Measurements from ENCODE around the gene GPR137.

DNA sequence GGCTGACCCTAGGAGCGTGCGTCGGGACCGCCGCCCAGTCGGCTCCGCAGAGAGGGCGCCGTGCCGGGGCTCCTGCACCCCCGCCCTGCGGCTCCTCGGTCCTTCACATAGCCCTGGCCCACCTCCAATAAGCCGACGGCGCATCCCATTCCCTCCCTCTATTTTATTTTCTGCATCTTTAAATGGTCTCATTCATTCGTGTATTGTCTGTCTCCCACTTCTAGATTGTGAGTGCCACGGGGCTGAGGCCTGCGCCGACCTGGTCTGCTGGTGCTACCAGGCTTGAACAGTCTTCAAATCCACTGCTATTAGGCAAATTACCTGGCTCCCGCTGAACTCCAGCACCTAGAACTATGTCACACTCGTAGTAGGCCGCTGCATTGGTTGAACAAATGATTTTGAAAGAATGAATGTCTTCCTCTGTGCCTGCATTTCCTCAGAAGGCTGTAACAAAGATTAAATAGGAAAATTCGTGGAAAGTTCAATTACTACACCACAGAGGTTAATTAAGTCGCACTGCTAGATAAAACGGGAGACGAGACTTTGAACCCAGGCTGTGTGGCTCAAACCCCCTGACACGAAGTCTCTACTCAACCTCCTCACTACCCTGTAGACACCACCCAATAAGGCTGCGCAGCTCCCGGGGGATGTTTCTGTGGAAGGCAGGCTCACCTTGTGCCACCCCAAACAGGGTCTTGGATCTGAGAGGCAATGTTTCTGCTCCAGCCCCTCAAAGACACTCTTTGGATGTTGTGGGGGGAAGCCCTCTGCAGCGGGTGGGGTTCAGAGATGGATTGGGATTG is 37.7 kb upstream of the GPR137 start:
- no peak for TF ChIP-seq POLR2A (IDR thresholded peaks at IDR 0.05)
- TF ChIP-seq, protein P1, sequence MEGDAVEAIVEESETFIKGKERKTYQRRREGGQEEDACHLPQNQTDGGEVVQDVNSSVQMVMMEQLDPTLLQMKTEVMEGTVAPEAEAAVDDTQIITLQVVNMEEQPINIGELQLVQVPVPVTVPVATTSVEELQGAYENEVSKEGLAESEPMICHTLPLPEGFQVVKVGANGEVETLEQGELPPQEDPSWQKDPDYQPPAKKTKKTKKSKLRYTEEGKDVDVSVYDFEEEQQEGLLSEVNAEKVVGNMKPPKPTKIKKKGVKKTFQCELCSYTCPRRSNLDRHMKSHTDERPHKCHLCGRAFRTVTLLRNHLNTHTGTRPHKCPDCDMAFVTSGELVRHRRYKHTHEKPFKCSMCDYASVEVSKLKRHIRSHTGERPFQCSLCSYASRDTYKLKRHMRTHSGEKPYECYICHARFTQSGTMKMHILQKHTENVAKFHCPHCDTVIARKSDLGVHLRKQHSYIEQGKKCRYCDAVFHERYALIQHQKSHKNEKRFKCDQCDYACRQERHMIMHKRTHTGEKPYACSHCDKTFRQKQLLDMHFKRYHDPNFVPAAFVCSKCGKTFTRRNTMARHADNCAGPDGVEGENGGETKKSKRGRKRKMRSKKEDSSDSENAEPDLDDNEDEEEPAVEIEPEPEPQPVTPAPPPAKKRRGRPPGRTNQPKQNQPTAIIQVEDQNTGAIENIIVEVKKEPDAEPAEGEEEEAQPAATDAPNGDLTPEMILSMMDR (IDR thresholded peaks at IDR 0.05) = no peak

Data from adrenal gland (tissue), 5 donors.